Measurements from ENCODE around the gene GH2.

Gene GH2

GRCh38 chr17:63850401-63850800, 31.3 kb downstream of the GH2 start:
- no peak overlapping the region for H3K4me3 ChIP-seq (ENCODE audit: low read depth, low read length, poor library complexity, severe bottlenecking)
- H3K4me2 ChIP-seq (ENCODE audit: low read length) = no peak overlapping the region
- no peaks in the 10 kb centered on the region for H3K9me2 ChIP-seq (ENCODE audit: low read depth, low read length)
- H3K79me2 ChIP-seq (ENCODE audit: insufficient read depth, low read length) = no peaks in the 10 kb centered on the region
- no peaks in the 10 kb centered on the region for H3F3A ChIP-seq (ENCODE audit: insufficient read depth, low read length)
- no peak overlapping the region for H2AFZ ChIP-seq (ENCODE audit: low read length)
- 0 out of 2 replicates have a peak, but pooled peaks cover 7% of the 10 kb centered on the region for H3K27me3 ChIP-seq (ENCODE audit: insufficient read depth, low read length)
- H3K9ac ChIP-seq (ENCODE audit: low read length) = no peak overlapping the region
- no peak overlapping the region for H3K27ac ChIP-seq (ENCODE audit: low read depth, low read length, poor library complexity, severe bottlenecking)
- H3K9me3 ChIP-seq (ENCODE audit: low read length) = no peaks in the 10 kb centered on the region
- H3K4me1 ChIP-seq (ENCODE audit: insufficient read depth, low read length, severe bottlenecking) = peaks cover 6% of the 10 kb centered on the region
- TF ChIP-seq EZH2 (IDR thresholded peaks at IDR 0.05; ENCODE audit: borderline replicate concordance, low read length) = no peak
- TF ChIP-seq CTCF (IDR thresholded peaks at IDR 0.05; ENCODE audit: low read length) = no peak
- H3K36me3 ChIP-seq (ENCODE audit: insufficient read depth, low read length) = no peaks in the 10 kb centered on the region; the same call in 1 of the 2 replicates
- no peaks in the 10 kb centered on the region for H4K20me1 ChIP-seq (ENCODE audit: insufficient read depth, low read length)

- Histone ChIP-seq H3K9ac (ENCODE audit: low read length) (no peak overlapping the region), H3K9me3 (ENCODE audit: low read length) (no peaks in the 10 kb centered on the region), H3F3A (ENCODE audit: insufficient read depth, low read length) (0 out of 2 replicates have a peak, but pooled peaks cover under 1% of the 10 kb centered on the region), H3K79me2 (ENCODE audit: insufficient read depth, low read length) (no peaks in the 10 kb centered on the region), H4K20me1 (ENCODE audit: insufficient read depth, low read length) (no peaks in the 10 kb centered on the region), H3K36me3 (ENCODE audit: insufficient read depth, low read length) (no peaks in the 10 kb centered on the region; the same call in 1 of the 2 replicates), H3K9me2 (ENCODE audit: low read depth, low read length) (no peaks in the 10 kb centered on the region), H3K4me3 (ENCODE audit: low read depth, low read length, poor library complexity, severe bottlenecking) (peak overlapping the region; percentile 32), H3K27me3 (ENCODE audit: insufficient read depth, low read length) (0 out of 2 replicates have a peak, but pooled peaks cover 7% of the 10 kb centered on the region), H3K4me2 (ENCODE audit: low read length) (peak overlapping the region; percentile 61), H2AFZ (ENCODE audit: low read length) (peak overlapping the region; percentile 81), H3K4me1 (ENCODE audit: insufficient read depth, low read length, severe bottlenecking) (peaks cover 9% of the 10 kb centered on the region), H3K27ac (ENCODE audit: low read depth, low read length, poor library complexity, severe bottlenecking) (no peak overlapping the region)
- TF ChIP-seq CTCF (IDR thresholded peaks at IDR 0.05; ENCODE audit: low read length) = peak; percentile 60
- TF ChIP-seq EZH2 (IDR thresholded peaks at IDR 0.05; ENCODE audit: borderline replicate concordance, low read length) = no peak
Measured at GRCh38 chr17:63848834-63849689, 32.7 kb downstream of the GH2 start.

GRCh38 chr17:63847525-63848249, 34.1 kb downstream of the GH2 start:
- H3K4me1 ChIP-seq (ENCODE audit: insufficient read depth, low read length, severe bottlenecking) = peaks cover 17% of the 10 kb centered on the region
- no peak overlapping the region for H3K9ac ChIP-seq (ENCODE audit: low read length)
- H3K36me3 ChIP-seq (ENCODE audit: insufficient read depth, low read length) = no peaks in the 10 kb centered on the region; the same call in 1 of the 2 replicates
- no peaks in the 10 kb centered on the region for H3K9me2 ChIP-seq (ENCODE audit: low read depth, low read length)
- H4K20me1 ChIP-seq (ENCODE audit: insufficient read depth, low read length) = no peaks in the 10 kb centered on the region
- no peaks in the 10 kb centered on the region for H3K79me2 ChIP-seq (ENCODE audit: insufficient read depth, low read length)
- no peak overlapping the region for H2AFZ ChIP-seq (ENCODE audit: low read length)
- H3F3A ChIP-seq (ENCODE audit: insufficient read depth, low read length) = 0 out of 2 replicates have a peak, but pooled peaks cover 6% of the 10 kb centered on the region
- H3K27me3 ChIP-seq (ENCODE audit: insufficient read depth, low read length) = 0 out of 2 replicates have a peak, but pooled peaks cover 7% of the 10 kb centered on the region
- no peak overlapping the region for H3K4me3 ChIP-seq (ENCODE audit: low read depth, low read length, poor library complexity, severe bottlenecking)
- H3K4me2 ChIP-seq (ENCODE audit: low read length) = no peak overlapping the region
- no peaks in the 10 kb centered on the region for H3K9me3 ChIP-seq (ENCODE audit: low read length)
- TF ChIP-seq CTCF (IDR thresholded peaks at IDR 0.05; ENCODE audit: low read length) = no peak
- no peak overlapping the region for H3K27ac ChIP-seq (ENCODE audit: low read depth, low read length, poor library complexity, severe bottlenecking)

Measured in OCI-LY1 (cell line).